Activated T-cell treated with anti-CD3 and anti-CD28 coated beads, Interleukin-2, amount 50 U/mL, for 24 hours (primary cell): Measurements from ENCODE around the gene TANGO2.
A peak's percentile ranks its signal among the peaks of the same experiment; 100 is the strongest.

Experiments used
- DNase-seq: peaks from one replicate; pipeline ENCODE4 v3.0.0-alpha.2; 2020
- H3K27ac Mint-ChIP-seq: 2 replicates; pipeline ENCODE4 v1.8.0; 2020; ENCODE audit warnings: mild to moderate bottlenecking, mixed read lengths
- H3K27me3 Mint-ChIP-seq: 2 replicates; pipeline ENCODE4 v1.8.0; 2020; ENCODE audit warnings: mixed read lengths
- H3K36me3 Mint-ChIP-seq: 2 replicates; pipeline ENCODE4 v1.8.0; 2020; ENCODE audit warnings: low read depth, mixed read lengths
- H3K4me1 Mint-ChIP-seq: 2 replicates; pipeline ENCODE4 v1.8.0; 2020; ENCODE audit warnings: low read depth, mixed read lengths
- H3K4me3 Mint-ChIP-seq: 2 replicates; pipeline ENCODE4 v1.8.0; 2020; ENCODE audit warnings: mild to moderate bottlenecking, moderate library complexity, mixed read lengths
- H3K9me3 Mint-ChIP-seq: 2 replicates; pipeline ENCODE4 v1.8.0; 2020; ENCODE audit warnings: mixed read lengths

Gene TANGO2

GRCh38 chr22:20087319-20088262, 66.7 kb downstream of the TANGO2 start:
- Mint-ChIP-seq H3K4me3 (no peak overlapping the region), H3K9me3 (no peaks in the 10 kb centered on the region), H3K36me3 (peaks cover 97% of the 10 kb centered on the region), H3K4me1 (peaks cover 60% of the 10 kb centered on the region), H3K27me3 (no peaks in the 10 kb centered on the region), H3K27ac (peak overlapping the region; percentile 9)
- no peak for DNase-seq

DNA sequence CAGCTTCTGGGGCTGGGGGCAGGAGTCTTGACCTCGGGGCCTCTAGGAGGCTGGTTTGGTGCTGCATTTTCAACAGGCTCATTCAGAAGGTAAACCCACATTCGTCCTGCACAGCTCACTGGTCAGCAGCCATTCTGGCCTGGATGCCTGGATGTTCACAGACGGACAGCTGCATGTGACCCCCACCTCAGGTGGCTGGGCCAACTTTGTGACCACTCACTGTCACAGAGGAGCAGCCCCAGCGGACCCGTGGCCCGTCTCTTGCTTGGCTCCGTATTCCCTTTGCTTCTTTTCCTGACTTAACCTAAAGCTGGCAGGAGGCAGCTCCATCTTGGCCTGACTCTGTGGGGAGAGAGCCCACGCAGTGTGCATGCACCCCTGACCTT, 67.3 kb downstream of the TANGO2 start:
- peaks cover 97% of the 10 kb centered on the region for H3K36me3 Mint-ChIP-seq
- H3K4me1 Mint-ChIP-seq, result peaks cover 53% of the 10 kb centered on the region

DNA sequence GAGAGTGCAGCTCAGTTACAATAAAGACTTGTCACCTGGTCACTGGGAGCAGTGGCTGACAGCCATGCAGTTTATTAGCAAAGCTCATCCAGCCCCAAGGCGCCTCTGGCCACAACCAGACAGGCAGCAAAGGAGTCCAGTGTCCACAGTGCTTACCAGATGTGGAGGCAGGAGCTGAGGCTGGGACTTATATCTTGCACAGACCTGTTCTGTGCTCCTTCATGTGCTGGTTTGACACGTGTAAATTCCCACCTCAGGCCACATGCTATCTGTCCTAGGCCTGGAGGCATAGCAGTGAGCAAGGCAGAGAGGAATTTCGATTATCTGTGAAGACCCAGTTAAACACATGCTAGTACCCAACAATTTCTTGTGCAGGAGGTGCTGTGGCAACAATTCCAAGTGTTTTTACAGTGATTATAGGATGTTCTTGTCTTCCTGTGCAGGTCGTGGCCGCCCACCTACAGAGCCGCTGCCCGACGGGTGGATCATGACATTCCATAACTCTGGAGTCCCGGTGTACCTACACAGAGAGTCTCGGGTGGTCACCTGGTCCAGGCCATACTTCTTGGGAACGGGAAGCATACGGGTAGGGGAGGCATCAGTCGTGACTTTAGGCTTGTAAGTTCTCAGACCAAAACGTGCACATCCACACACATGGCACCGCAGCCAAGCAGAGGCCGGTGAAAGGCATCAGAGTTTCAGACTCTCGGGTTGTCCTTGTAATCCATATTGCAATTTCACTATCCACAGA, 68.5 kb downstream of the TANGO2 start:
- Mint-ChIP-seq H3K9me3 (no peaks in the 10 kb centered on the region), H3K4me3 (no peak overlapping the region), H3K27me3 (no peaks in the 10 kb centered on the region), H3K4me1 (peaks cover 45% of the 10 kb centered on the region), H3K27ac (no peak overlapping the region), H3K36me3 (peaks cover 100% of the 10 kb centered on the region)
- no peak for DNase-seq

More for the DNA sequence above, 67.3 kb downstream of the TANGO2 start:
- Mint-ChIP-seq H3K27ac (no peak overlapping the region), H3K27me3 (no peaks in the 10 kb centered on the region), H3K9me3 (no peaks in the 10 kb centered on the region), H3K4me3 (no peak overlapping the region)
- DNase-seq, result no peak

DNA sequence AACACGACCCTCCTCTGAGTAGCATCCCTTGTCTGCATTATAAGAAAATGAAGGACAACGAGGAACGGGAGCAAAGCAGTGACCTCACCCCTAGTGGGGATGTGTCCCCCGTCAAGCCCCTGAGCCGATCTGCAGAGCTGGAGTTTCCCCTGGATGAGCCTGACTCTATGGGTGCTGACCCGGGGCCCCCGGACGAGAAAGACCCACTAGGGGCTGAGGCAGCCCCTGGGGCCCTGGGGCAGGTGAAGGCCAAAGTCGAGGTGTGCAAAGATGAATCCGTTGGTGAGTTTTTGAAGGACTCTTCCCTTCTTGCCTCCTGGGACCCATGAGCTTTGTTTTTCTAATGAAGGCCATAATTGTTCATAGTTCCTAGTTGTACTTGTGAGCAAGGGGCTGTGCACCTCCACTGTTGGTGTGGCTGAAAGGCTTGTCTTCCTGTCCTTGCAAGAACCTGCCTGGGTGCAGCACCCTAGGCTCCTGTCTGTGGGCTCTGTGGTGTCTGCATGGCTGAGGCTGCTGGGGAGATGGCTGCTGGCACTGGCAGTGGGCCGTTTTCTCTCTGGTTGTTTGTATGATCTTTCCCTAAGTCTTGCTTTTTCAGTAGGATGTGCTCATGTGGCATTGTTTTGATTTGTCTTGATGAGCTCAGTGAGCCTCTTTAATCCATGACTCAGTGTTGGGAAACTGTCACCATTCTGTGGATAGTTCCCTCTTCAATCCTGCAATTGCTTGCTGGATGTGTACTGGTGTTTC, 69.2 kb downstream of the TANGO2 start:
- H3K27ac Mint-ChIP-seq, result no peak overlapping the region
- no peak for DNase-seq
- no peak overlapping the region for H3K4me3 Mint-ChIP-seq
- H3K27me3 Mint-ChIP-seq, result no peaks in the 10 kb centered on the region
- peaks cover 100% of the 10 kb centered on the region for H3K36me3 Mint-ChIP-seq
- H3K9me3 Mint-ChIP-seq, result no peaks in the 10 kb centered on the region
- peaks cover 45% of the 10 kb centered on the region for H3K4me1 Mint-ChIP-seq

GRCh38 chr22:20090730-20091240, 69.9 kb downstream of the TANGO2 start:
- Mint-ChIP-seq H3K9me3 (no peaks in the 10 kb centered on the region), H3K4me1 (peaks cover 49% of the 10 kb centered on the region), H3K27ac (peak overlapping the region; percentile 57), H3K27me3 (no peaks in the 10 kb centered on the region), H3K4me3 (no peak overlapping the region), H3K36me3 (peaks cover 100% of the 10 kb centered on the region)
- DNase-seq, result no peak

DNA sequence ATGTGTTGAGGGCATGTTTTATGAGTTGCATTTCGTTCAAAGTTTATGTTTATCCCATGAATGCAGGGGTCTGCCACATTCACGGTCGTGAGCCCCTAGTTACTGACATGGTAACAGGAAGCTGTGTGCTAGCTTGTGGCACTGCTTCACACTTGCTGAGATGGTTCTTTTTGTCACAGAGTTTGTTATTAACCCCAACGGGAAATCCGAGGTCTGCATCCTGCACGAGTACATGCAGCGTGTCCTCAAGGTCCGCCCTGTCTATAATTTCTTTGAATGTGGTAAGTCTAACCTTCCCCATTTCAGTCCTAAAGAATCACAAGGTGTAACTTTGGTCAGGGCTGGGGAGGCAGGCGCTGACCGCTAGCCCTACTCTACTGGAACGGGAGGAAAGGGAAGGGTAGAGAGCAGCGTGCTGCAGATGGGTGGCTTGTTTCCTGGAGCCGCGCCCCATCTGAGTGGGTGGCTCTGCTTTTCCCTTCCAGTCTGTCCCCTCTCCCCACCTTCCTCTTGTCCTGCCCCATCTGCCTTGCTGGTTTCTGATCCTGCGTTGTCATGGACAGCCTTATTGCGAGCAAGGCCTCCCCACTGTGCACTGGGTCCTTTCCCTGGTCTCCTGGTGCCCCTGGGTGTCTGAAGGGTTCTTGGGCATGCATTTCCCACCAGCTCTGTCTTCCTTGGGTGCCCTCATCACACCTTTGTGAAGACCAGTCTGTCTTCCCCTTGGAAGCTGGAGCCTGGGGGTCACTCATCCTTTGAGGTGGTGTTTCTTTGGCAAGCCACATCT, 71.0 kb downstream of the TANGO2 start:
- peaks cover 53% of the 10 kb centered on the region for H3K4me1 Mint-ChIP-seq
- no peak overlapping the region for H3K4me3 Mint-ChIP-seq
- peaks cover 100% of the 10 kb centered on the region for H3K36me3 Mint-ChIP-seq
- no peaks in the 10 kb centered on the region for H3K9me3 Mint-ChIP-seq
- no peak for DNase-seq
- H3K27me3 Mint-ChIP-seq, result no peaks in the 10 kb centered on the region
- H3K27ac Mint-ChIP-seq, result peak overlapping the region; percentile 4

DNA sequence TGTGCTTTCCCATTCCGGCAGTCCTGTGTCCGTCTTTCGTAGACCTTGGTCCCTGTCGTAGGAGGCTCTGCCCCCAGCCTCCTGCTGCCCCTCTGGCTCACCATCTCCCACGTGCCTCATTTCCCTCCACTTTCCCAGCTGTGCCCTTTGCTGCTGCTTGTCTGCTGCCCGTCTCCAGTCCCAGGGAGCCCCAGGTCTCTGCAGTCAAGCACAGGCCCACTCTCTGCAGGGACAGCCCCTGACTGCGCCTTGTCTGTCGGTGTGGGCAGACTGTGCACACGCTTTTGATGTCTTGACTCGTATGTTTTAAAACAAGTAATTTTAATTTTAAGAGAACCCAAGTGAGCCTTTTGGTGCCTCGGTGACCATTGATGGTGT, 71.6 kb downstream of the TANGO2 start:
- Mint-ChIP-seq H3K36me3 (peaks cover 100% of the 10 kb centered on the region), H3K27ac (peak overlapping the region; percentile 44), H3K9me3 (peaks cover 3% of the 10 kb centered on the region), H3K4me3 (no peak overlapping the region), H3K4me1 (peaks cover 54% of the 10 kb centered on the region), H3K27me3 (no peaks in the 10 kb centered on the region)
- no peak for DNase-seq

GRCh38 chr22:20093418-20094196, 72.7 kb downstream of the TANGO2 start:
- no peak overlapping the region for H3K4me3 Mint-ChIP-seq
- no peak overlapping the region for H3K27ac Mint-ChIP-seq
- peaks cover 3% of the 10 kb centered on the region for H3K9me3 Mint-ChIP-seq
- H3K36me3 Mint-ChIP-seq, result peaks cover 99% of the 10 kb centered on the region
- DNase-seq, result no peak
- no peaks in the 10 kb centered on the region for H3K27me3 Mint-ChIP-seq
- H3K4me1 Mint-ChIP-seq, result peaks cover 59% of the 10 kb centered on the region

GRCh38 chr22:20094197-20094807, 73.4 kb downstream of the TANGO2 start:
- H3K4me3 Mint-ChIP-seq, result no peak overlapping the region
- H3K27me3 Mint-ChIP-seq, result no peaks in the 10 kb centered on the region
- H3K4me1 Mint-ChIP-seq, result peaks cover 66% of the 10 kb centered on the region
- H3K9me3 Mint-ChIP-seq, result peaks cover 3% of the 10 kb centered on the region
- DNase-seq, result no peak
- H3K27ac Mint-ChIP-seq, result peak overlapping the region; percentile 87
- peaks cover 99% of the 10 kb centered on the region for H3K36me3 Mint-ChIP-seq

GRCh38 chr22:20095521-20095920, 74.6 kb downstream of the TANGO2 start:
- peaks cover 99% of the 10 kb centered on the region for H3K36me3 Mint-ChIP-seq
- peaks cover 74% of the 10 kb centered on the region for H3K4me1 Mint-ChIP-seq
- peak; percentile 55 for DNase-seq
- H3K9me3 Mint-ChIP-seq, result peaks cover 3% of the 10 kb centered on the region
- no peaks in the 10 kb centered on the region for H3K27me3 Mint-ChIP-seq
- H3K27ac Mint-ChIP-seq, result peak overlapping the region; percentile 87
- peak overlapping the region; percentile 23 for H3K4me3 Mint-ChIP-seq

DNA sequence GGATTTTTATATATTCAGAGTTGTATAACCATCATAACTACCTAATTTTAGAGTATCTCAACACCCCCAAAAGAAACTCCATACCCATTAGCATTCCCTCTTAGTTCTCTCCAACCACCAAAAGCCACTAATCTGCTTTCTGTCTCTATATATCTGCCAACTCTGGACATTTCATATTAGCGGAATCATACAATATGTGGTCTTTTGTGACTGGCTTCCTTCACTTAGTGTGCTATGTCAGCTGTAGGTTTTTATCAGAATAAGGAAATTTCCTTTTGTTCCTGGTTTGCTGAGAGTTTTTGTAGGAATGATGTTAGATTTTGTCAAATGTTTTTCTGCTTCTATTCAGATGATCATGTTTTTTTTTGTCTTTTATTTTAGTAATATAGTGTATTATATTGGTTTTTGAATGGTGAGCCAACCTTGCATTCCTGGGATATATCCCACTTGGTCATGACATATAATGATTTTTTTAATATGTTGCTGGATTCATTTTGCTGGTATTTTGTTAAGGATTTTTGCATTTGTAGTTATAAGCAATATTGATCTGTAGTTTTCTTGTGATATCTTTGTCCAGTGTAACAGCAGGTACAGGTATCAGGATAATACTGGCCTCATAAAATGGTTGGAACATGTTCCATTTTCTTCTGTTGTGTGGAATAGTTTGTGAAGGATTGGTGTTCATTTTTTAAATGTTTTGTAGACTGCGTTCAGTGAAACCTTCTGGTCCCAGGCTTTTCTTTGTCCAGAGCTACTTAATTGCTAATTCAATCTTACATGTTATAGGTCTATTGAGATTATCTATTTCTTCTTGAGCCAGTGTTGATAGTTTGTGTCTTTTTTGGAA, 75.9 kb downstream of the TANGO2 start:
- Mint-ChIP-seq H3K4me1 (peaks cover 76% of the 10 kb centered on the region), H3K9me3 (peaks cover 3% of the 10 kb centered on the region), H3K27ac (peak overlapping the region; percentile 32), H3K27me3 (no peaks in the 10 kb centered on the region), H3K4me3 (no peak overlapping the region), H3K36me3 (peaks cover 99% of the 10 kb centered on the region)
- DNase-seq, result no peak

DNA sequence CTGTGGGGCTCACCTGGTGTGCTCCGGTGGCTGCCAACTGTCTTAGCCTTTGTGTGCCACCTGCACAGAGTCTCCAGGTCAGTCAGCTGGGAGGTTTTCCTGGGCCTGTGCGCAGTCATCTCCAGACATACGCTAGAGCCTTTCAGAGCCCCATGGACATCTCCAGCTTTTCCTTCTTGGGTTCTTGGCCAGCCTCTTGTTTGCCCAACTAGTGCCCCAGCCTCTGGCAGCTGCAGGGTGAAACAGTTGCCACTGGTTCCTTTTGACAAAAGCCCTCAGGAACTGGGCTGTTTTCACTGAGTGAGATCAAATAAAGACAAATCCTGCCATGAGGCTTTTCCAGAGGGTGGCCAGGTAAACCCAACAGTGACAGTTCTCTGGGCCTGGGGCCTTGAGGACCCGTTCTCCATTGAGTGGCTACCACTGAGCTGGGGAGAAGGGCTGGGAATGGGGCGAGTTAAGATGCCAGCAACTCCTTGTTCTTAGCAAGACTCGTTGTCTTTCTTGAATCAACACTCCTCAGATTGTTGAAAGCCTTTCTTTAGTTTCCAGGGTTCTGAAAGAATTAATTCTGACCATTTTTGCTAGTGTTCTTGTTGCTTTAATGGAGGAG, 78.3 kb downstream of the TANGO2 start:
- Mint-ChIP-seq H3K27me3 (no peaks in the 10 kb centered on the region), H3K27ac (peak overlapping the region; percentile 94), H3K36me3 (peaks cover 96% of the 10 kb centered on the region), H3K9me3 (peaks cover 3% of the 10 kb centered on the region), H3K4me1 (peaks cover 77% of the 10 kb centered on the region), H3K4me3 (no peak overlapping the region)
- DNase-seq, result no peak
